Activated CD4-positive, alpha-beta memory T cell treated with anti-CD3 and anti-CD28 coated beads, Interleukin-2, amount 10 ng/mL, durations not matched to agents 7 days and 5 days (primary cell): ENCODE data around the gene TSACC. TPM values are rescaled to one million over a fixed set of nuclear protein-coding genes. Genes with fewer than 3 reads are reported as not detected.
"Not testable (repeated sequence)": the region's sequence is repeated elsewhere in the genome, so short reads cannot be mapped to it uniquely, and the experiment has no call there.

Experiments
- CTCF ChIA-PET: fragments of 350-600 bp; sonication (Branson Sonifier 250); formaldehyde crosslinking; loops from one replicate; lab custom pipeline; 2021; ENCODE audit warnings: antibody characterized with exemption, inconsistent platforms; lab: Charles Lee
- POLR2A ChIA-PET: fragments of 350-600 bp; sonication (Branson Sonifier 250); formaldehyde crosslinking; loops from one replicate; lab custom pipeline; 2021; ENCODE audit warnings: antibody characterized with exemption; lab: Charles Lee
- DNase-seq: peaks from one replicate; pipeline ENCODE4 v3.0.0-alpha.2; 2020
- H3K27ac Mint-ChIP-seq: one replicate; pipeline ENCODE4 v1.8.0; 2021; ENCODE audit warnings: mild to moderate bottlenecking, mixed read lengths
- H3K27me3 Mint-ChIP-seq: one replicate; pipeline ENCODE4 v1.8.0; 2021; ENCODE audit warnings: mixed read lengths
- H3K36me3 Mint-ChIP-seq: one replicate; pipeline ENCODE4 v1.8.0; 2021; ENCODE audit warnings: low read depth, mixed read lengths
- H3K4me1 Mint-ChIP-seq: one replicate; pipeline ENCODE4 v1.8.0; 2021; ENCODE audit warnings: mixed read lengths
- H3K4me3 Mint-ChIP-seq: one replicate; pipeline ENCODE4 v1.8.0; 2021; ENCODE audit warnings: mild to moderate bottlenecking, mixed read lengths
- H3K9me3 Mint-ChIP-seq: one replicate; pipeline ENCODE4 v1.8.0; 2021; ENCODE audit warnings: mixed read lengths
- total RNA-seq, 2 experiments: library from RNA; stranded (reverse); gene quantifications; one replicate each; pipeline ENCODE4 v1.2.3, GENCODE V29; 2021

Gene TSACC
- total RNA-seq, 2 experiments from 2014 or later = 0.65 TPM; not detected in 1

GRCh38 chr1:156352481-156352880, 14.2 kb downstream of the TSACC start:
- H3K4me3 Mint-ChIP-seq, DNase-seq, H3K27ac Mint-ChIP-seq, POLR2A ChIA-PET, H3K36me3 Mint-ChIP-seq, H3K9me3 Mint-ChIP-seq: not testable (repeated sequence)
- peaks cover 10% of the 10 kb centered on the region for H3K4me1 Mint-ChIP-seq
- peaks cover 35% of the 10 kb centered on the region for H3K27me3 Mint-ChIP-seq
- CTCF ChIA-PET = interaction anchor here (1.6 kb wide), 1 partner anchor 93 kb away, joined by 6 read pairs; no protein-coding TSS in a partner anchor

GRCh38 chr1:156356262-156356874, 18.0 kb downstream of the TSACC start:
- Mint-ChIP-seq H3K36me3 (no peaks in the 10 kb centered on the region), H3K27ac (no peak overlapping the region), H3K4me3 (no peak overlapping the region), H3K9me3 (no peaks in the 10 kb centered on the region), H3K4me1 (peaks cover 6% of the 10 kb centered on the region), H3K27me3 (peaks cover 41% of the 10 kb centered on the region)
- CTCF ChIA-PET = interaction anchor here (1.1 to 1.6 kb wide), 2 partner anchors 89 to 257 kb away, joined by 4 to 5 read pairs; no protein-coding TSS in a partner anchor
- POLR2A ChIA-PET = no interaction called here
- DNase-seq = no peak

- H3K27ac Mint-ChIP-seq = no peak overlapping the region
- ChIA-PET CTCF (interaction anchor here (1.6 kb wide), 1 partner anchor 89 kb away, joined by 5 read pairs; no protein-coding TSS in a partner anchor), POLR2A (no interaction called here)
- H3K4me3 Mint-ChIP-seq = no peak overlapping the region
- no peaks in the 10 kb centered on the region for H3K9me3 Mint-ChIP-seq
- peaks cover 5% of the 10 kb centered on the region for H3K4me1 Mint-ChIP-seq
- peak; percentile 46 for DNase-seq
- peaks cover 40% of the 10 kb centered on the region for H3K27me3 Mint-ChIP-seq
- no peaks in the 10 kb centered on the region for H3K36me3 Mint-ChIP-seq
Measured at GRCh38 chr1:156356875-156357534, 18.7 kb downstream of the TSACC start.

- ChIA-PET CTCF (interaction anchor here (1.1 to 3.9 kb wide), 3 partner anchors 15 to 147 kb away, joined by 3 to 17 read pairs (median 3); no protein-coding TSS in a partner anchor), POLR2A (no interaction called here)
- Mint-ChIP-seq H3K4me1 (peaks cover 5% of the 10 kb centered on the region), H3K9me3 (no peaks in the 10 kb centered on the region), H3K27ac (no peak overlapping the region), H3K4me3 (no peak overlapping the region), H3K27me3 (peaks cover 40% of the 10 kb centered on the region), H3K36me3 (no peaks in the 10 kb centered on the region)
- DNase-seq = no peak
Measured at GRCh38 chr1:156357977-156358376, 19.7 kb downstream of the TSACC start.

- H3K9me3 Mint-ChIP-seq = no peaks in the 10 kb centered on the region
- H3K27ac Mint-ChIP-seq = no peak overlapping the region
- no peaks in the 10 kb centered on the region for H3K36me3 Mint-ChIP-seq
- POLR2A ChIA-PET = no interaction called here
- no peak overlapping the region for H3K4me3 Mint-ChIP-seq
- CTCF ChIA-PET = interaction anchor here (0.7 to 3.9 kb wide), 8 partner anchors 16 to 266 kb away, joined by 3 to 17 read pairs (median 3); no protein-coding TSS in a partner anchor
- H3K27me3 Mint-ChIP-seq = peaks cover 40% of the 10 kb centered on the region
- no peak for DNase-seq
- peaks cover 5% of the 10 kb centered on the region for H3K4me1 Mint-ChIP-seq
Measured at GRCh38 chr1:156358641-156359040, 20.3 kb downstream of the TSACC start.

- Mint-ChIP-seq H3K27ac (no peak overlapping the region), H3K4me1 (peaks cover 5% of the 10 kb centered on the region), H3K36me3 (no peaks in the 10 kb centered on the region), H3K4me3 (no peak overlapping the region), H3K27me3 (peaks cover 38% of the 10 kb centered on the region), H3K9me3 (no peaks in the 10 kb centered on the region)
- CTCF ChIA-PET = interaction anchor here (0.7 to 3.9 kb wide), 7 partner anchors 16 to 266 kb away, joined by 3 to 17 read pairs (median 3); no protein-coding TSS in a partner anchor
- POLR2A ChIA-PET = no interaction called here
- DNase-seq = no peak
Measured at GRCh38 chr1:156359249-156359648, 20.9 kb downstream of the TSACC start.

- H3K27ac Mint-ChIP-seq = no peak overlapping the region
- CTCF ChIA-PET = interaction anchor here (0.6 to 3.9 kb wide), 4 partner anchors 11 to 86 kb away, joined by 3 to 17 read pairs (median 8); no protein-coding TSS in a partner anchor
- no peak for DNase-seq
- peaks cover 5% of the 10 kb centered on the region for H3K4me1 Mint-ChIP-seq
- H3K4me3 Mint-ChIP-seq = no peak overlapping the region
- no peaks in the 10 kb centered on the region for H3K9me3 Mint-ChIP-seq
- peaks cover 38% of the 10 kb centered on the region for H3K27me3 Mint-ChIP-seq
- POLR2A ChIA-PET = no interaction called here
- H3K36me3 Mint-ChIP-seq = no peaks in the 10 kb centered on the region
Measured at GRCh38 chr1:156359973-156360372, 21.6 kb downstream of the TSACC start.

- no peak for DNase-seq
- POLR2A ChIA-PET = no interaction called here
- CTCF ChIA-PET = interaction anchor here (0.6 to 3.9 kb wide), 3 partner anchors 10 to 85 kb away, joined by 4 to 17 read pairs (median 12); no protein-coding TSS in a partner anchor
- Mint-ChIP-seq H3K27me3 (peaks cover 42% of the 10 kb centered on the region), H3K9me3 (no peaks in the 10 kb centered on the region), H3K4me3 (no peak overlapping the region), H3K27ac (no peak overlapping the region), H3K36me3 (no peaks in the 10 kb centered on the region), H3K4me1 (peaks cover 5% of the 10 kb centered on the region)
Measured at GRCh38 chr1:156360534-156360933, 22.2 kb downstream of the TSACC start.

- CTCF ChIA-PET = no interaction called here
- no peak for DNase-seq
- no peaks in the 10 kb centered on the region for H3K36me3 Mint-ChIP-seq
- H3K27me3 Mint-ChIP-seq = peaks cover 38% of the 10 kb centered on the region
- POLR2A ChIA-PET = no interaction called here
- no peak overlapping the region for H3K4me3 Mint-ChIP-seq
- H3K27ac Mint-ChIP-seq = no peak overlapping the region
- peaks cover 4% of the 10 kb centered on the region for H3K4me1 Mint-ChIP-seq
- no peaks in the 10 kb centered on the region for H3K9me3 Mint-ChIP-seq
Measured at GRCh38 chr1:156365754-156366153, 27.4 kb downstream of the TSACC start.

- ChIA-PET CTCF (no interaction called here), POLR2A (no interaction called here)
- no peak for DNase-seq
- Mint-ChIP-seq H3K27ac (no peak overlapping the region), H3K27me3 (peaks cover 40% of the 10 kb centered on the region), H3K4me1 (peaks cover 4% of the 10 kb centered on the region), H3K9me3 (no peaks in the 10 kb centered on the region), H3K4me3 (no peak overlapping the region), H3K36me3 (no peaks in the 10 kb centered on the region)
Measured at GRCh38 chr1:156366378-156367166, 28.2 kb downstream of the TSACC start.

- Mint-ChIP-seq H3K9me3 (no peaks in the 10 kb centered on the region), H3K4me3 (no peak overlapping the region), H3K36me3 (no peaks in the 10 kb centered on the region), H3K27ac (no peak overlapping the region), H3K4me1 (peaks cover 4% of the 10 kb centered on the region), H3K27me3 (peaks cover 49% of the 10 kb centered on the region)
- CTCF ChIA-PET = no interaction called here
- DNase-seq = no peak
- POLR2A ChIA-PET = no interaction called here
Measured at GRCh38 chr1:156367383-156368156, 29.2 kb downstream of the TSACC start.

- no peak for DNase-seq
- ChIA-PET CTCF (no interaction called here), POLR2A (no interaction called here)
- Mint-ChIP-seq H3K4me3 (no peak overlapping the region), H3K36me3 (no peaks in the 10 kb centered on the region), H3K4me1 (peaks cover 4% of the 10 kb centered on the region), H3K27me3 (peaks cover 55% of the 10 kb centered on the region), H3K9me3 (no peaks in the 10 kb centered on the region), H3K27ac (no peak overlapping the region)
Measured at GRCh38 chr1:156368157-156368658, 29.9 kb downstream of the TSACC start.
